Astrocyte (in vitro differentiated cells and primary cell): ENCODE data around the gene SLC2A3. TPM values are rescaled to one million over a fixed set of nuclear protein-coding genes. Genes with fewer than 3 reads are reported as not detected.
"Not testable (repeated sequence)": the region's sequence is repeated elsewhere in the genome, so short reads cannot be mapped to it uniquely, and the experiment has no call there.

Experiments
- DNase-seq: peaks from one replicate; pipeline ENCODE4 v3.0.0-alpha.2; 2010; ENCODE audit warnings: low read depth
- FAIRE-seq: peaks from 2 replicates; lab custom pipeline; 2011; peaks lifted over from hg19 to GRCh38; lab: Jason Lieb, UNC
- H2AFZ ChIP-seq: 2 replicates; pipeline ENCODE4 v1.6.0; 2012; ENCODE audit warnings: low read depth, low read length, inconsistent platforms
- H3K27ac ChIP-seq: 2 replicates; pipeline ENCODE4 v1.5.1; 2011; ENCODE audit warnings: low read depth, low read length, inconsistent platforms
- H3K27me3 ChIP-seq: 2 replicates; pipeline ENCODE4 v1.6.0; 2011; ENCODE audit warnings: low read length, inconsistent platforms; ENCODE audit not compliant: insufficient read depth
- H3K36me3 ChIP-seq: 2 replicates; pipeline ENCODE4 v1.5.1; 2011; ENCODE audit warnings: low read length, inconsistent platforms; ENCODE audit not compliant: insufficient read depth
- H3K4me1 ChIP-seq: 2 replicates; pipeline ENCODE4 v1.5.1; 2011; ENCODE audit warnings: low read length, inconsistent platforms; ENCODE audit not compliant: insufficient read depth
- H3K4me2 ChIP-seq: 2 replicates; pipeline ENCODE4 v1.6.0; 2012; ENCODE audit warnings: low read length, inconsistent platforms
- H3K4me3 ChIP-seq: 2 replicates; pipeline ENCODE4 v1.5.1; 2011; ENCODE audit warnings: low read depth, mild to moderate bottlenecking, low read length, inconsistent platforms; ENCODE audit not compliant: insufficient read depth
- H3K79me2 ChIP-seq: 2 replicates; pipeline ENCODE4 v1.6.0; 2012; ENCODE audit warnings: mild to moderate bottlenecking, low read length, inconsistent platforms; ENCODE audit not compliant: insufficient read depth
- H3K9ac ChIP-seq: 2 replicates; pipeline ENCODE4 v1.6.0; 2012; ENCODE audit warnings: mild to moderate bottlenecking, low read length, inconsistent platforms
- H3K9me3 ChIP-seq: 2 replicates; pipeline ENCODE4 v1.5.1; 2012; ENCODE audit warnings: low read depth, mild to moderate bottlenecking, low read length, inconsistent platforms; ENCODE audit not compliant: insufficient read depth
- H4K20me1 ChIP-seq: 2 replicates; pipeline ENCODE4 v1.6.0; 2012; ENCODE audit warnings: low read length, inconsistent platforms; ENCODE audit not compliant: insufficient read depth
- H3K27ac Mint-ChIP-seq: one replicate; pipeline ENCODE4 v1.8.0; 2021; ENCODE audit warnings: mild to moderate bottlenecking, mixed read lengths; ENCODE audit not compliant: unreplicated experiment
- H3K27me3 Mint-ChIP-seq: one replicate; pipeline ENCODE4 v1.8.0; 2021; ENCODE audit warnings: low read depth, mixed read lengths; ENCODE audit not compliant: unreplicated experiment
- H3K36me3 Mint-ChIP-seq: one replicate; pipeline ENCODE4 v1.8.0; 2021; ENCODE audit warnings: low read depth, mixed read lengths; ENCODE audit not compliant: unreplicated experiment
- H3K4me1 Mint-ChIP-seq: one replicate; pipeline ENCODE4 v1.8.0; 2021; ENCODE audit warnings: low read depth, mixed read lengths; ENCODE audit not compliant: unreplicated experiment
- H3K4me3 Mint-ChIP-seq: one replicate; pipeline ENCODE4 v1.8.0; 2021; ENCODE audit warnings: mild to moderate bottlenecking, moderate library complexity, mixed read lengths; ENCODE audit not compliant: unreplicated experiment
- H3K9me3 Mint-ChIP-seq: one replicate; pipeline ENCODE4 v1.8.0; 2021; ENCODE audit warnings: mild to moderate bottlenecking, mixed read lengths; ENCODE audit not compliant: unreplicated experiment
- CTCF ChIP-seq: IDR thresholded peaks from 2 replicates; pipeline ENCODE4 v1.5.1; 2011; ENCODE audit warnings: low read depth, mild to moderate bottlenecking, inconsistent platforms, low read length, moderate library complexity; ENCODE audit not compliant: insufficient read depth
- EZH2 ChIP-seq: IDR thresholded peaks from 2 replicates; pipeline ENCODE4 v1.6.1; 2012; ENCODE audit warnings: mild to moderate bottlenecking, low read length, inconsistent platforms; ENCODE audit not compliant: insufficient read depth
- total RNA-seq: library from RNA; stranded (reverse); gene quantifications from 2 replicates; pipeline ENCODE4 v1.2.1, GENCODE V29; 2021

Gene SLC2A3
- total RNA-seq, 1 donor from 2014 or later, result 389 TPM

- not testable (repeated sequence) for H3K4me3 Mint-ChIP-seq, H3K79me2 ChIP-seq, H3K4me3 ChIP-seq, H3K27me3 ChIP-seq, H3K27me3 Mint-ChIP-seq, H2AFZ ChIP-seq, H3K9ac ChIP-seq, H4K20me1 ChIP-seq, H3K36me3 Mint-ChIP-seq, H3K27ac ChIP-seq, H3K9me3 ChIP-seq, H3K4me1 ChIP-seq, H3K4me2 ChIP-seq, H3K4me1 Mint-ChIP-seq, H3K9me3 Mint-ChIP-seq, H3K36me3 ChIP-seq
- peak overlapping the region; percentile 83 for H3K27ac Mint-ChIP-seq
- peak; percentile 63 for FAIRE-seq
- DNase-seq, result peak; percentile 26
These were observed 46.3 kb upstream of the SLC2A3 start for GRCh38 chr12:7982332-7982735.

GRCh38 chr12:7981446-7981845 is 45.5 kb upstream of the SLC2A3 start:
- Mint-ChIP-seq H3K36me3 (peaks cover 2% of the 10 kb centered on the region), H3K9me3 (no peaks in the 10 kb centered on the region), H3K4me1 (peaks cover 10% of the 10 kb centered on the region), H3K27me3 (no peaks in the 10 kb centered on the region), H3K27ac (no peak overlapping the region), H3K4me3 (no peak overlapping the region)
- no peaks in the 10 kb centered on the region for H3K4me1 ChIP-seq
- no peaks in the 10 kb centered on the region for H3K9me3 ChIP-seq
- DNase-seq, result no peak
- H3K27ac ChIP-seq, result no peak overlapping the region
- no peaks in the 10 kb centered on the region for H3K79me2 ChIP-seq
- no peak overlapping the region for H3K9ac ChIP-seq
- H3K4me3 ChIP-seq, result no peak overlapping the region
- no peaks in the 10 kb centered on the region for H4K20me1 ChIP-seq
- no peaks in the 10 kb centered on the region for H3K27me3 ChIP-seq
- no peak overlapping the region for H2AFZ ChIP-seq
- no peak for TF ChIP-seq EZH2
- TF ChIP-seq CTCF, result no peak
- no peaks in the 10 kb centered on the region for H3K36me3 ChIP-seq
- FAIRE-seq, result no peak
- no peak overlapping the region for H3K4me2 ChIP-seq

DNA sequence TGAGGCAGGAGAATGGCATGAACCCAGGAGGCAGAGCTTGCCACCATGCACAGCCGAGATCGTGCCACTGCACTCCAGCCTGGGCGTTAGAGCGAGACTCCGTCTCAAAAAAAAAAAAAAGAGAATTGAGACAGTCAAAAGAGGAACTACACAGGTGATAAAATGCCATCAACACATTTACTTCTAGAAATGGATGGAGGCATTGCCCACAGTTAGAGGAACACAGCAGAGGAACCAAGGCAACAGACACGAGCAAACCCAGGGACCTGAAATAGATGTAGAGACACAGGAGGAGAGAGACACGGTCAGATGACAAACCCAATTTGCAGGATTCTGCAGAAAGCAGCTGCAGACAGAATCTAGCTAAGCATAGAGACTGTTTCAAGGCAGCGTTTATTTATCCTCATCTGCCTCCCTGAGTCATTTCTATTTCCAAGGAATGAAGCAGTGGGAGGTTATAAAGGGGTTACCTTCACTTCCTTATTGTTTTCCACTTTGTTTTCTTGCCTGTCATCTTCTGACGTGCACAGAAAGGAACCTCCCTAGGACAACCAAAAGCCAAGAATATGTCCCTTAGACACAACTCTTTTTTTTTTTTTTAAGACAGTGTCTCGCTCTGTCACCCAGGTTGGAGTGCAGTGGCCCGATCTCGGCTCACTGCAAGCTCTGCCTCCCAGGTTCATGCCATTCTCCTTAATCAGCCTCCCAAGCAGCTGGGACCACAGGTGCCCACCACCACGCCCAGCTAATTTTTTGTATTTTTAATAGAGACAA is 41.6 kb upstream of the SLC2A3 start:
- DNase-seq, H3K79me2 ChIP-seq, H3K9ac ChIP-seq, H3K27me3 ChIP-seq, H4K20me1 ChIP-seq, H3K4me3 ChIP-seq, H3K27me3 Mint-ChIP-seq, H3K9me3 Mint-ChIP-seq, H3K4me2 ChIP-seq, H3K4me3 Mint-ChIP-seq, H3K27ac Mint-ChIP-seq, H3K36me3 ChIP-seq, H3K4me1 ChIP-seq, H3K36me3 Mint-ChIP-seq, H3K9me3 ChIP-seq, H2AFZ ChIP-seq, H3K27ac ChIP-seq, H3K4me1 Mint-ChIP-seq: not testable (repeated sequence)
- FAIRE-seq, result peak; percentile 95
